MM.1S (cell line): Measurements from ENCODE around the gene ZBTB4.

Experiments
- CTCF ChIP-seq: fragments of 300-600 bp; sonication (generic); IDR thresholded peaks from 2 replicates; pipeline ENCODE4 v1.5.1; 2016; ENCODE audit warnings: antibody characterized with exemption, low read length, mixed read lengths
- EZH2phosphoT487 ChIP-seq: fragments of 300-600 bp; sonication (generic); IDR thresholded peaks from 2 replicates; pipeline ENCODE4 v1.6.1; 2018; ENCODE audit warnings: antibody characterized with exemption, low read length

DNA sequence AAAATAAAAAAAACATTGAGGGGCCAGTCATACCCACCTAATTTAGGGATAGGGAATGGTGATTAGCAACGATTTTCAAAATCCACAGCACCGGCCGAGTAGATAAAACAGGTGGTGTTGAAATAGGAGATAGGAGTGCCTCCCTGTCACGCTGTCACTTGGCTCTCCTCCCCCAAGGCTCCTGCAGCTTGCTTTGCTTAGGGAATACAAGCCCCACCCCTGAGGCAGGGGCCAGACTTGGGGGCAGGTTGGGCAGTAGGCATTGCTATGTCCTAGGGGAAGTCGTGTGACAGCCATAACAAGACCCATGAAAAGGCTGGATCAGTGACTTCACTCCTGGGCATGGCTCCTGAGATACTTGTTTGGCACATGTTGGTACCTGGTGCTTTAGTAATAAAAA is 30.5 kb upstream of the ZBTB4 start:
- TF ChIP-seq CTCF (no peak), EZH2phosphoT487 (no peak)
